K562 (cell line): ENCODE results near the gene APLNR. TPM values are rescaled to one million over a fixed set of nuclear protein-coding genes. Genes with fewer than 3 reads are reported as not detected.

Experiments used
- ARNT ChIP-seq, 2 experiments: fragments of 450-650 bp; IDR thresholded peaks; 2 replicates each; pipeline ENCODE4 v1.6.1; 2016; ENCODE audit warnings: mild to moderate bottlenecking in 1 of 2
- CBFA2T2 ChIP-seq: fragments of 450-650 bp; conservative IDR thresholded peaks from 2 replicates; pipeline ENCODE4 v1.6.1; 2017; ENCODE audit warnings: mild to moderate bottlenecking
- E4F1 ChIP-seq: fragments of 250-450 bp; sonication (Bioruptor Pico); IDR thresholded peaks from 2 replicates; pipeline ENCODE4 v1.5.0; 2021; ENCODE audit warnings: mild to moderate bottlenecking, borderline replicate concordance
- ESRRA ChIP-seq: fragments of 450-650 bp; IDR thresholded peaks from 2 replicates; pipeline ENCODE4 v1.6.1; 2014; ENCODE audit warnings: low read depth, mild to moderate bottlenecking, moderate library complexity, borderline replicate concordance
- FOSL1 ChIP-seq: fragments of 200-800 bp; sonication (Bioruptor generic); conservative IDR thresholded peaks from 2 replicates; pipeline ENCODE4 v1.6.1; 2016; ENCODE audit warnings: missing genetic modification characterization, missing compliant biosample characterization
- GMEB1 ChIP-seq: fragments of 250-450 bp; sonication (Bioruptor Pico); IDR thresholded peaks from 2 replicates; pipeline ENCODE4 v1.4.0; 2020; ENCODE audit warnings: mild to moderate bottlenecking
- HDAC2 ChIP-seq: fragments of 450-650 bp; IDR thresholded peaks from 2 replicates; pipeline ENCODE4 v1.6.1; 2016; ENCODE audit warnings: mild to moderate bottlenecking
- MBD1 ChIP-seq: fragments of 250-450 bp; sonication (Bioruptor Pico); IDR thresholded peaks from 2 replicates; pipeline ENCODE4 v1.8.0; 2022; ENCODE audit warnings: inconsistent platforms
- POLR3A ChIP-seq: IDR thresholded peaks from 2 replicates; pipeline ENCODE4 v1.6.1; 2011; ENCODE audit warnings: borderline replicate concordance, mild to moderate bottlenecking, moderate library complexity; ENCODE audit not compliant: insufficient read length, insufficient read depth; ENCODE audit errors: extremely low read depth
- PRMT5 ChIP-seq: sonication (generic); formaldehyde crosslinking; IDR thresholded peaks from 2 replicates; pipeline ENCODE4 v1.5.0; 2020; ENCODE audit warnings: missing genetic modification reagents
- SIX5 ChIP-seq, 2 experiments: IDR thresholded peaks; 2 replicates each; pipeline ENCODE4 v1.6.1; 2011; ENCODE audit warnings: low read length in 2 of 2, borderline replicate concordance in 1 of 2, low read depth in 1 of 2, mild to moderate bottlenecking in 1 of 2, moderate library complexity in 1 of 2; ENCODE audit not compliant: insufficient read depth in 1 of 2
- STAG1 ChIP-seq: sonication (generic); formaldehyde crosslinking; IDR thresholded peaks from 2 replicates; pipeline ENCODE4 v1.5.0; 2020; ENCODE audit warnings: missing genetic modification reagents, borderline replicate concordance
- SUPT5H ChIP-seq: fragments of 450-650 bp; IDR thresholded peaks from 2 replicates; pipeline ENCODE4 v1.6.1; 2016
- TBL1XR1 ChIP-seq, 2 experiments: IDR thresholded peaks; 2 replicates each; pipeline ENCODE4 v1.6.1; 2012; ENCODE audit warnings: improper control_type of control experiment in 2 of 2, low read length in 2 of 2, mild to moderate bottlenecking in 1 of 2
- TCF7L2 ChIP-seq: fragments of 150-350 bp; IDR thresholded peaks from 2 replicates; pipeline ENCODE4 v1.6.1; 2016; ENCODE audit warnings: low read depth, mild to moderate bottlenecking, low read length, moderate library complexity
- TEAD2 ChIP-seq: fragments of 450-650 bp; IDR thresholded peaks from 2 replicates; pipeline ENCODE4 v1.6.1; 2016; ENCODE audit warnings: missing genetic modification characterization, control low read depth, missing compliant biosample characterization
- TFAP4 ChIP-seq: sonication (generic); formaldehyde crosslinking; IDR thresholded peaks from 2 replicates; pipeline ENCODE4 v1.8.0; 2022; ENCODE audit warnings: missing genetic modification reagents, mild to moderate bottlenecking, moderate library complexity, borderline replicate concordance
- ZBED1 ChIP-seq: IDR thresholded peaks from 2 replicates; pipeline ENCODE4 v1.6.1; 2014
- ZBTB7A ChIP-seq: IDR thresholded peaks from 2 replicates; pipeline ENCODE4 v1.6.1; 2011; ENCODE audit warnings: low read depth, mild to moderate bottlenecking, low read length, moderate library complexity, borderline replicate concordance; ENCODE audit not compliant: control insufficient read depth
- ZNF24 ChIP-seq: fragments of 450-650 bp; IDR thresholded peaks from 2 replicates; pipeline ENCODE4 v1.6.1; 2016
- ZNF395 ChIP-seq: fragments of 200-800 bp; sonication (Bioruptor generic); IDR thresholded peaks from 2 replicates; pipeline ENCODE4 v1.6.1; 2017; ENCODE audit warnings: missing genetic modification characterization, missing compliant biosample characterization
- polyA plus RNA-seq, 8 experiments: library from polyadenylated mRNA; depleted of rRNA in 4 of 8; stranded (reverse) in 5 of 8; unstranded in 3 of 8; fragments of >200 nt; fragmentation: Nextera tagmentation in 2 of 8; fragmentation: Illumina TruSeq in 1 of 8; extraction: Ambion mirVana in 2 of 8; extraction: Trizol in 1 of 8; gene quantifications; 2 replicates each; pipeline versions ENCODE4 v1.2.1 to v1.2.3, GENCODE V29; 2011 to 2014; ENCODE audit warnings: inconsistent platforms in 1 of 8, missing spikeins in 1 of 8
- total RNA-seq, 7 experiments: library from RNA; depleted of rRNA in 6 of 7; stranded (reverse); fragments of >200 nt in 6 of 7; fragmentation: Illumina TruSeq in 2 of 7; extraction: Trizol in 2 of 7; gene quantifications; 2 replicates each; pipeline versions ENCODE4 v1.2.1 to v1.2.3, GENCODE V29; 2011 to 2021; ENCODE audit warnings: low replicate concordance in 1 of 7

Gene APLNR
- total and polyA plus RNA-seq, 9 of the 15 experiments (the other 6 are each of a cell fraction or from before 2014, with no cell fraction given) = 0.15 to 2.0 (median 0.65) TPM

- TF ChIP-seq E4F1 (CRISPR knock-in tag) (no peak), TCF7L2 (no peak), ZNF24 (0 out of 2 replicates have a peak, but pooled peaks have one; percentile 15), POLR3A (no peak), GMEB1 (CRISPR knock-in tag) (no peak), ZNF395 (CRISPR knock-in tag) (no peak), MBD1 (no peak), TEAD2 (no peak), CBFA2T2 (no peak), TBL1XR1 (IDR thresholded peaks at IDR 0.05; ENCODE audit: low read length in 2 of 2) (no peak), TFAP4 (peak; percentile 43; the same call in 1 of the 2 replicates), ZBTB7A (no peak), FOSL1 (tag) (no peak), HDAC2 (no peak), SUPT5H (no peak), ZBED1 (no peak), ESRRA (no peak; the same call in 1 of the 2 replicates), SIX5 (IDR thresholded peaks at IDR 0.05; ENCODE audit: borderline replicate concordance in 1 of 2, insufficient read depth in 1 of 2, low read depth in 1 of 2, low read length in 2 of 2) (no peak), STAG1 (CRISPR knock-in tag) (peak; percentile 74; the same call in 1 of the 2 replicates), PRMT5 (CRISPR knock-in tag) (no peak), ARNT (IDR thresholded peaks at IDR 0.05) (no peak)
These were observed 11.8 kb upstream of the APLNR start (continued) for GRCh38 chr11:57248780-57249383.
